CD4-positive, alpha-beta T cell (primary cell): ENCODE data around the gene RPP21. TPM values are rescaled to one million over a fixed set of nuclear protein-coding genes. Genes with fewer than 3 reads are reported as not detected.
A peak's percentile ranks its signal among the peaks of the same experiment; 100 is the strongest.

Experiments
- ATAC-seq: fragments of 200-7000 bp; cut with Tn5 transposase; one replicate; pipeline ENCODE4 v1.10.0; 2022; ENCODE audit warnings: mild to moderate bottlenecking; ENCODE audit not compliant: poor library complexity
- CTCF ChIA-PET: fragments of 350-600 bp; sonication (Branson Sonifier 250); formaldehyde crosslinking; loops from one replicate; lab custom pipeline; 2021; ENCODE audit warnings: antibody characterized with exemption, inconsistent platforms; lab: Charles Lee
- POLR2A ChIA-PET: fragments of 350-600 bp; sonication (Branson Sonifier 250); formaldehyde crosslinking; loops from one replicate; lab custom pipeline; 2021; ENCODE audit warnings: antibody characterized with exemption, inconsistent platforms; lab: Charles Lee
- DNase-seq, 14 experiments: peaks; one replicate each; pipeline ENCODE4 v3.0.0-alpha.2; 2013 to 2020; ENCODE audit warnings: mixed read lengths in 2 of 14
- H3K27ac ChIP-seq, 2 donors: one replicate each; pipeline versions ENCODE4 v1.5.1 to v1.7.0; 2013; ENCODE audit warnings: low read length in 2 of 2, low read depth in 1 of 2, mild to moderate bottlenecking in 1 of 2
- H3K27me3 ChIP-seq, 2 experiments: 1 replicate in 1 of 2; 2 replicates in 1 of 2; pipeline versions ENCODE4 v1.6.1 to v1.7.0; 2013; ENCODE audit warnings: low read length in 2 of 2, control low read depth in 1 of 2, mild to moderate bottlenecking in 1 of 2, moderate library complexity in 1 of 2; ENCODE audit not compliant: insufficient read depth in 2 of 2, control insufficient read depth in 1 of 2
- H3K36me3 ChIP-seq: one replicate; pipeline ENCODE4 v1.6.1; 2013; ENCODE audit warnings: low read length, control low read depth; ENCODE audit not compliant: insufficient read depth
- H3K4me1 ChIP-seq: one replicate; pipeline ENCODE4 v1.6.1; 2013; ENCODE audit warnings: low read length, control low read depth; ENCODE audit not compliant: insufficient read depth
- H3K4me3 ChIP-seq: one replicate; pipeline ENCODE4 v1.5.1; 2013; ENCODE audit warnings: mild to moderate bottlenecking, low read length, moderate library complexity
- H3K9me3 ChIP-seq, 2 experiments: 1 replicate in 1 of 2; 2 replicates in 1 of 2; pipeline versions ENCODE4 v1.6.1 to v1.7.0; 2013; ENCODE audit warnings: low read length in 2 of 2, mild to moderate bottlenecking in 2 of 2, control low read depth in 1 of 2, moderate library complexity in 1 of 2; ENCODE audit not compliant: control insufficient read depth in 1 of 2, insufficient read depth in 1 of 2
- H3K27ac Mint-ChIP-seq: one replicate; pipeline ENCODE4 v1.8.0; 2020; ENCODE audit warnings: mixed read lengths
- H3K27me3 Mint-ChIP-seq: one replicate; pipeline ENCODE4 v1.8.0; 2021; ENCODE audit warnings: mixed read lengths
- H3K36me3 Mint-ChIP-seq: one replicate; pipeline ENCODE4 v1.8.0; 2021; ENCODE audit warnings: low read depth, mixed read lengths
- H3K4me1 Mint-ChIP-seq: one replicate; pipeline ENCODE4 v1.8.0; 2021; ENCODE audit warnings: low read depth, mixed read lengths
- H3K4me3 Mint-ChIP-seq: one replicate; pipeline ENCODE4 v1.8.0; 2020; ENCODE audit warnings: mild to moderate bottlenecking, mixed read lengths
- H3K9me3 Mint-ChIP-seq: one replicate; pipeline ENCODE4 v1.8.0; 2020; ENCODE audit warnings: mixed read lengths
- intact Hi-C, 2 experiments: fragments of 100-400 bp; cut with DNase I in 1 of 2; cut with micrococcal nuclease in 1 of 2; formaldehyde crosslinking; loops; one replicate each; pipeline versions ENCODE4 v1.15.1 to v1.9.0; 2023 to 2025; cut with DNase I, micrococcal nuclease
- total RNA-seq, 174 experiments: library from RNA in 2 of 174; stranded (reverse) in 2 of 174; gene quantifications; one replicate each; pipeline ENCODE4 v1.2.3 and lab custom pipeline; 2021 to 2026
- TF ChIP-seq, protein P1 (sequence below): fragments of 200-600 bp; IDR thresholded peaks from one replicate; pipeline ENCODE4 v1.8.0; 2022; ENCODE audit warnings: antibody characterized with exemption, mild to moderate bottlenecking

The RPP21 gene
- total RNA-seq, 2 experiments from 2014 or later = 42.8 to 51.9 TPM

DNA sequence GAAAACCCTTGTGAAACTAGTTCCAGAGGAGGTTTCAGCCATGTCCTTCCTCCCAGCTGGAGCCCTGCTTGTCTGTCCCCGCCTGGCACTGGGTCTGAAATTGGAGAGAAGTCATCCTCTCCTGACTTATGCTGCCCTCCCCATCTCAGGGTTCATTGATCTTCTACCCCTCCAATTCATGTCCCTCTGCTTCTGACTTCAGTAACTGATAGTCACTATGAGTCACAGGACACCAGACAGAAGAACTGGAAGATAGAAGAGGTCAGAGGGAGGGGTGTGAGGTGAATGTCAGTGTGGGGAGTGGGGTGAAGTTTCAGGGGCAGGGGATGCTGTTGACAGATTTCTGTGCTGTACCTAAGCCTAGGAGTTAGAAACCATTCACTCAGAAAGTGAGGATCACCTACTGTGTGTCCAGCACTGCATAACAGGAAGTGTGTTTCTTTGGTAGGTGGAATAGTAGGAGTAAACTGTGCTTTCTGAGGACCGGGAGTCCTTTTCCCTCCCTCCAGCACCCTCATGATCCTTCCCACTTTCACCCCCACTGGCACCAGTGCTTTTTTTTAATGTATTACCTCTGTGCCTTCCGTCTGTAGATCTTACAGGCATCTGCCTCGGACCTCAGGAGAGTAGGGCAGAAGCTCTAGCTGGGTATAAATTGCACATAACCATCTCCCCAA is 627 bp upstream of the RPP21 start:
- no peak for ATAC-seq
- CTCF ChIA-PET = interaction anchor here (0.6 kb wide), 1 partner anchor 11 kb away, joined by 5 read pairs; no protein-coding TSS in a partner anchor

DNA sequence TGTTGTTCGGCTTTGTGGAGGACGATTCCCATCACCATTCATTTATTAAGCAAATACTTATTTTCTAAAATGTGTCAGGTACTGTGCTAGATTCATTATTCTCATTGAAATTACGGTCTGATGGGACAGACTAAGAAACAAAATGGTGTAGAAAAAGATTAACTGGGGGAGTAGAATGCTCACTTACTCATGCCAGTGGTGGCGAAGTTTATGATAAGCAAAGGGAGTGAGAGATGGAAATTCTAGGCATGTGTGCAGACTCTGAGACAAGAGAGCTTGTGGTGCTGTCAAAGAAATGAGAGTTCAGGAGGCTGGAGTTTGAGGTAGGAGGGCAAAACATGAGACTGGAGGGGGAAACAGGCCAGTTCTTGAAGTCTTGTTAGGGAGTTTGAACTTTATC is 896 bp downstream of the RPP21 start:
- TF ChIP-seq, protein P1, sequence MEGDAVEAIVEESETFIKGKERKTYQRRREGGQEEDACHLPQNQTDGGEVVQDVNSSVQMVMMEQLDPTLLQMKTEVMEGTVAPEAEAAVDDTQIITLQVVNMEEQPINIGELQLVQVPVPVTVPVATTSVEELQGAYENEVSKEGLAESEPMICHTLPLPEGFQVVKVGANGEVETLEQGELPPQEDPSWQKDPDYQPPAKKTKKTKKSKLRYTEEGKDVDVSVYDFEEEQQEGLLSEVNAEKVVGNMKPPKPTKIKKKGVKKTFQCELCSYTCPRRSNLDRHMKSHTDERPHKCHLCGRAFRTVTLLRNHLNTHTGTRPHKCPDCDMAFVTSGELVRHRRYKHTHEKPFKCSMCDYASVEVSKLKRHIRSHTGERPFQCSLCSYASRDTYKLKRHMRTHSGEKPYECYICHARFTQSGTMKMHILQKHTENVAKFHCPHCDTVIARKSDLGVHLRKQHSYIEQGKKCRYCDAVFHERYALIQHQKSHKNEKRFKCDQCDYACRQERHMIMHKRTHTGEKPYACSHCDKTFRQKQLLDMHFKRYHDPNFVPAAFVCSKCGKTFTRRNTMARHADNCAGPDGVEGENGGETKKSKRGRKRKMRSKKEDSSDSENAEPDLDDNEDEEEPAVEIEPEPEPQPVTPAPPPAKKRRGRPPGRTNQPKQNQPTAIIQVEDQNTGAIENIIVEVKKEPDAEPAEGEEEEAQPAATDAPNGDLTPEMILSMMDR = no peak
- no peak for ATAC-seq
- Histone ChIP-seq H3K27me3 (no peaks in the 10 kb centered on the region), H3K4me3 (peak overlapping the region; percentile 91), H3K27ac (no peak overlapping the region), H3K36me3 (peaks cover 25% of the 10 kb centered on the region), H3K4me1 (peaks cover 22% of the 10 kb centered on the region), H3K9me3 (no peaks in the 10 kb centered on the region)
- DNase-seq = no peak
- Mint-ChIP-seq H3K27ac (peak overlapping the region; percentile 90), H3K27me3 (no peaks in the 10 kb centered on the region), H3K4me3 (peak overlapping the region; percentile 96), H3K4me1 (peaks cover 26% of the 10 kb centered on the region), H3K9me3 (no peaks in the 10 kb centered on the region), H3K36me3 (peaks cover 43% of the 10 kb centered on the region)
- CTCF ChIA-PET = no interaction called here
- POLR2A ChIA-PET = interaction anchor here (2.9 kb wide), 1 partner anchor 19 kb away, joined by 15 read pairs; the partner anchor contains the start of gene TRIM39
- intact Hi-C loops = loop anchor here (1.0 to 5.0 kb wide), 5 partner anchors 19 to 211 kb away; partner anchors contain the start of genes GNL1 (in 1 of the 2), PRR3 (in 1 of the 2), TRIM26 (in 1 of the 2) and TRIM39 (in 1 of the 2)

More for the DNA sequence above, 627 bp upstream of the RPP21 start:
- peak overlapping the region; percentile 90 for H3K27ac Mint-ChIP-seq
- intact Hi-C loops = no loop called here
- no peaks in the 10 kb centered on the region for H3K27me3 Mint-ChIP-seq
- no peaks in the 10 kb centered on the region for H3K9me3 Mint-ChIP-seq
- H3K36me3 ChIP-seq = peaks cover 40% of the 10 kb centered on the region
- no peaks in the 10 kb centered on the region for H3K27me3 ChIP-seq
- H3K4me3 Mint-ChIP-seq = peak overlapping the region; percentile 96
- peaks cover 58% of the 10 kb centered on the region for H3K36me3 Mint-ChIP-seq
- peaks cover 26% of the 10 kb centered on the region for H3K4me1 Mint-ChIP-seq
- DNase-seq = no peak
- peaks cover 22% of the 10 kb centered on the region for H3K4me1 ChIP-seq
- H3K9me3 ChIP-seq = no peaks in the 10 kb centered on the region
- TF ChIP-seq, protein P1 = no peak
- peak overlapping the region; percentile 91 for H3K4me3 ChIP-seq
- POLR2A ChIA-PET = interaction anchor here (0.9 to 1.3 kb wide), 3 partner anchors 15 to 131 kb away, joined by 3 to 11 read pairs (median 4); partner anchors contain the start of genes TRIM26 and TRIM39
- H3K27ac ChIP-seq = no peak overlapping the region

DNA sequence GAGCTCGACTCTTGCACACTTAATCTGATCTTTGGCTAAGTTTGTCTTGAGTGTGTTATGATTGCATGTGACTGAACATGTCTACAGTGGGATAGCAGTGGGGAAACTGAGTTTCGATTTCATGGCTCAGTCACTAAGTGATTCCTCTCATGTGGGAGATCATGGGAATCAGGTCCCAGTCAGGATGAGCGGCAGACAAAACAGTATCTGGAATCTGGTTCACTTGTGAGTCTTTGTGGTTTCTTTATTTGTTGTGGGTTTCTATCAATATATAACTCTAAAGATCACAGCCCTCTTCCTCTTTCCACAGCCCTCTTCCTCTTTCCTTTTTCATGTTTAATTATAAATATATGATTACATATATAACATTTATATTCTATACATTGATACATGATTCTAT is 4.0 kb downstream of the RPP21 start:
- POLR2A ChIA-PET = no interaction called here
- peaks cover 0 to 4% of the 10 kb centered on the region in 2 experiments for H3K27me3 ChIP-seq
- TF ChIP-seq, protein P1 = no peak
- H3K9me3 ChIP-seq = no peaks in the 10 kb centered on the region
- no peak overlapping the region for H3K27ac ChIP-seq
- Mint-ChIP-seq H3K4me3 (peak overlapping the region; percentile 30), H3K27me3 (no peaks in the 10 kb centered on the region), H3K27ac (no peak overlapping the region), H3K9me3 (no peaks in the 10 kb centered on the region), H3K36me3 (peaks cover 25% of the 10 kb centered on the region), H3K4me1 (peaks cover 31% of the 10 kb centered on the region)
- no peak for ATAC-seq
- intact Hi-C loops = loop anchor here in 1 of 2 experiments (5.0 kb wide), 2 partner anchors 92 to 208 kb away; partner anchors contain the start of genes GNL1 and PRR3
- peaks cover 10% of the 10 kb centered on the region for H3K36me3 ChIP-seq
- no peak for DNase-seq
- H3K4me3 ChIP-seq = no peak overlapping the region
- H3K4me1 ChIP-seq = peaks cover 22% of the 10 kb centered on the region
- CTCF ChIA-PET = no interaction called here
